GM23338 (cell line): ENCODE results near the gene IFT74.

Source experiments
- CREB1 ChIP-seq: fragments of 250-450 bp; sonication (Bioruptor Pico); IDR thresholded peaks from 2 replicates; pipeline ENCODE4 v1.5.0; 2020; ENCODE audit warnings: low read depth, mild to moderate bottlenecking, moderate library complexity
- JUNB ChIP-seq: IDR thresholded peaks from one replicate; pipeline ENCODE4 v1.6.1; 2016; ENCODE audit warnings: antibody characterized with exemption; ENCODE audit not compliant: unreplicated experiment
- POLR2AphosphoS5 ChIP-seq: IDR thresholded peaks from 2 replicates; pipeline ENCODE4 v1.6.1; 2016; ENCODE audit warnings: antibody characterized with exemption, low read depth
- TF ChIP-seq, protein P1 (sequence below), 2 experiments: fragments of 200-600 bp in 1 of 2; sonication (generic) in 1 of 2; conservative IDR thresholded peaks; 2 replicates each; pipeline versions ENCODE4 v1.5.1 to v1.6.1; 2016 to 2017; ENCODE audit warnings: antibody characterized with exemption in 2 of 2, low read depth in 2 of 2, mild to moderate bottlenecking in 2 of 2, moderate library complexity in 1 of 2
- TF ChIP-seq, protein P2 (sequence below): IDR thresholded peaks from one replicate; pipeline ENCODE4 v1.6.1; 2018; ENCODE audit warnings: antibody characterized with exemption; ENCODE audit not compliant: unreplicated experiment

DNA sequence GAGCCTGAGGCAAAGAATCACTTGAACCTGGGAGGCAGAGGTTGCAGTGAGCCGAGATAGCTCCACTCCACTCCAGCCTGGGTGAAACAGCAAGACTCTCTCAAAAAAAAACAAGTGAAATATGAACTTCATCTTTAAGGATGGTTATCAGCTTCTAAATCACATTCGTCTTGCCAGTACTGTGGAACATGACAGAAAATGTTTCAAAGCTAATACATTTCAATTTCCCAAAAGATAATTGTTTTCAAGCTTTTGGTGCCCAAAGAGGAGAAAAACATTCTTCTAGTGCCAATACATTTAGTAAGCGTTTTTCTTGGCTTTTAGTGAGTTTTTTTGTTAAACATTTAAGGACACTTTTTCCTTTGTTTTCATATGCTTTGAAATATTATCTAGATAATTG, 4.4 kb upstream of the IFT74 start:
- TF ChIP-seq, protein P1, sequence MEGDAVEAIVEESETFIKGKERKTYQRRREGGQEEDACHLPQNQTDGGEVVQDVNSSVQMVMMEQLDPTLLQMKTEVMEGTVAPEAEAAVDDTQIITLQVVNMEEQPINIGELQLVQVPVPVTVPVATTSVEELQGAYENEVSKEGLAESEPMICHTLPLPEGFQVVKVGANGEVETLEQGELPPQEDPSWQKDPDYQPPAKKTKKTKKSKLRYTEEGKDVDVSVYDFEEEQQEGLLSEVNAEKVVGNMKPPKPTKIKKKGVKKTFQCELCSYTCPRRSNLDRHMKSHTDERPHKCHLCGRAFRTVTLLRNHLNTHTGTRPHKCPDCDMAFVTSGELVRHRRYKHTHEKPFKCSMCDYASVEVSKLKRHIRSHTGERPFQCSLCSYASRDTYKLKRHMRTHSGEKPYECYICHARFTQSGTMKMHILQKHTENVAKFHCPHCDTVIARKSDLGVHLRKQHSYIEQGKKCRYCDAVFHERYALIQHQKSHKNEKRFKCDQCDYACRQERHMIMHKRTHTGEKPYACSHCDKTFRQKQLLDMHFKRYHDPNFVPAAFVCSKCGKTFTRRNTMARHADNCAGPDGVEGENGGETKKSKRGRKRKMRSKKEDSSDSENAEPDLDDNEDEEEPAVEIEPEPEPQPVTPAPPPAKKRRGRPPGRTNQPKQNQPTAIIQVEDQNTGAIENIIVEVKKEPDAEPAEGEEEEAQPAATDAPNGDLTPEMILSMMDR (conservative IDR thresholded peaks at IDR 0.05; ENCODE audit: low read depth in 2 of 2) = no peak
- TF ChIP-seq POLR2AphosphoS5 (no peak), JUNB (no peak), CREB1 (CRISPR knock-in tag) (no peak)
- TF ChIP-seq, protein P2, sequence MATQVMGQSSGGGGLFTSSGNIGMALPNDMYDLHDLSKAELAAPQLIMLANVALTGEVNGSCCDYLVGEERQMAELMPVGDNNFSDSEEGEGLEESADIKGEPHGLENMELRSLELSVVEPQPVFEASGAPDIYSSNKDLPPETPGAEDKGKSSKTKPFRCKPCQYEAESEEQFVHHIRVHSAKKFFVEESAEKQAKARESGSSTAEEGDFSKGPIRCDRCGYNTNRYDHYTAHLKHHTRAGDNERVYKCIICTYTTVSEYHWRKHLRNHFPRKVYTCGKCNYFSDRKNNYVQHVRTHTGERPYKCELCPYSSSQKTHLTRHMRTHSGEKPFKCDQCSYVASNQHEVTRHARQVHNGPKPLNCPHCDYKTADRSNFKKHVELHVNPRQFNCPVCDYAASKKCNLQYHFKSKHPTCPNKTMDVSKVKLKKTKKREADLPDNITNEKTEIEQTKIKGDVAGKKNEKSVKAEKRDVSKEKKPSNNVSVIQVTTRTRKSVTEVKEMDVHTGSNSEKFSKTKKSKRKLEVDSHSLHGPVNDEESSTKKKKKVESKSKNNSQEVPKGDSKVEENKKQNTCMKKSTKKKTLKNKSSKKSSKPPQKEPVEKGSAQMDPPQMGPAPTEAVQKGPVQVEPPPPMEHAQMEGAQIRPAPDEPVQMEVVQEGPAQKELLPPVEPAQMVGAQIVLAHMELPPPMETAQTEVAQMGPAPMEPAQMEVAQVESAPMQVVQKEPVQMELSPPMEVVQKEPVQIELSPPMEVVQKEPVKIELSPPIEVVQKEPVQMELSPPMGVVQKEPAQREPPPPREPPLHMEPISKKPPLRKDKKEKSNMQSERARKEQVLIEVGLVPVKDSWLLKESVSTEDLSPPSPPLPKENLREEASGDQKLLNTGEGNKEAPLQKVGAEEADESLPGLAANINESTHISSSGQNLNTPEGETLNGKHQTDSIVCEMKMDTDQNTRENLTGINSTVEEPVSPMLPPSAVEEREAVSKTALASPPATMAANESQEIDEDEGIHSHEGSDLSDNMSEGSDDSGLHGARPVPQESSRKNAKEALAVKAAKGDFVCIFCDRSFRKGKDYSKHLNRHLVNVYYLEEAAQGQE = no peak
